ENCODE results near the gene AP5S1. TPM values are rescaled to one million over a fixed set of nuclear protein-coding genes. Genes with fewer than 3 reads are reported as not detected.
A peak's percentile ranks its signal among the peaks of the same experiment; 100 is the strongest.

The AP5S1 gene
- total RNA-seq, 4 donors from 2014 or later, result 16.0 to 46.3 (median 35.0) TPM

DNA sequence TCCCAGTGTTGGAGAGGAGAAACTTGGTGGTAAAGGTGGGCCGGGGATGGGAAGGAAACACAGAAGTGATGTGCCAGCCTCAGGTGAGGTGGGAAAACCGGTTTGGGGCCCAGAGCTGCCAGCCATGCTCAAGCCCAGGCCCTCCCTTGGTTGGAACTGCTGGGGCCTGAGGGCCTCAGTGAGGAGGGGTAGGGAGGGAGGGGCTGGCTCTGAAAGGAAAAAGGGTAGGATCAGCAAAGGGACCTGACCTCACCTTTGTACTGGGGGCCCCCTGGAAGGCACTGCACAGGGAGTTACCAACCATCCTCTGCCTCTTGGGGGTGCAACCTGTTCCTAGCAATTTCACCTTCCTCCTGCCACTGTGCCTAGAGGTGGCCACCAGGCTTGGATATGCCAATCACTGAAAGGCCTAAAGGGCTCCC lies 37.3 kb upstream of the AP5S1 start:
- Histone ChIP-seq H3K36me3 (no peaks in the 10 kb centered on the region), H3K4me1 (peaks cover 22 to 48% of the 10 kb centered on the region in 2 donors), H3K27me3 (no peaks in the 10 kb centered on the region), H3K9me3 (no peaks in the 10 kb centered on the region), H3K4me3 (replicated peaks in 1 of 3) (no peak overlapping the region), H3K27ac (peak overlapping the region in 2 of 3 donors; percentile 18 to 24)
- 34 to 44% methylated on average over 2 of the region's 2 CpGs for WGBS, 2 donors
- intact Hi-C loops (cut with DNase I), result no loop called here
- TF ChIP-seq, protein P1, sequence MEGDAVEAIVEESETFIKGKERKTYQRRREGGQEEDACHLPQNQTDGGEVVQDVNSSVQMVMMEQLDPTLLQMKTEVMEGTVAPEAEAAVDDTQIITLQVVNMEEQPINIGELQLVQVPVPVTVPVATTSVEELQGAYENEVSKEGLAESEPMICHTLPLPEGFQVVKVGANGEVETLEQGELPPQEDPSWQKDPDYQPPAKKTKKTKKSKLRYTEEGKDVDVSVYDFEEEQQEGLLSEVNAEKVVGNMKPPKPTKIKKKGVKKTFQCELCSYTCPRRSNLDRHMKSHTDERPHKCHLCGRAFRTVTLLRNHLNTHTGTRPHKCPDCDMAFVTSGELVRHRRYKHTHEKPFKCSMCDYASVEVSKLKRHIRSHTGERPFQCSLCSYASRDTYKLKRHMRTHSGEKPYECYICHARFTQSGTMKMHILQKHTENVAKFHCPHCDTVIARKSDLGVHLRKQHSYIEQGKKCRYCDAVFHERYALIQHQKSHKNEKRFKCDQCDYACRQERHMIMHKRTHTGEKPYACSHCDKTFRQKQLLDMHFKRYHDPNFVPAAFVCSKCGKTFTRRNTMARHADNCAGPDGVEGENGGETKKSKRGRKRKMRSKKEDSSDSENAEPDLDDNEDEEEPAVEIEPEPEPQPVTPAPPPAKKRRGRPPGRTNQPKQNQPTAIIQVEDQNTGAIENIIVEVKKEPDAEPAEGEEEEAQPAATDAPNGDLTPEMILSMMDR (IDR thresholded peaks at IDR 0.05), result no peak
- no peak for TF ChIP-seq POLR2A (IDR thresholded peaks at IDR 0.05)
- peak; percentile 56 to 62 for DNase-seq

DNA sequence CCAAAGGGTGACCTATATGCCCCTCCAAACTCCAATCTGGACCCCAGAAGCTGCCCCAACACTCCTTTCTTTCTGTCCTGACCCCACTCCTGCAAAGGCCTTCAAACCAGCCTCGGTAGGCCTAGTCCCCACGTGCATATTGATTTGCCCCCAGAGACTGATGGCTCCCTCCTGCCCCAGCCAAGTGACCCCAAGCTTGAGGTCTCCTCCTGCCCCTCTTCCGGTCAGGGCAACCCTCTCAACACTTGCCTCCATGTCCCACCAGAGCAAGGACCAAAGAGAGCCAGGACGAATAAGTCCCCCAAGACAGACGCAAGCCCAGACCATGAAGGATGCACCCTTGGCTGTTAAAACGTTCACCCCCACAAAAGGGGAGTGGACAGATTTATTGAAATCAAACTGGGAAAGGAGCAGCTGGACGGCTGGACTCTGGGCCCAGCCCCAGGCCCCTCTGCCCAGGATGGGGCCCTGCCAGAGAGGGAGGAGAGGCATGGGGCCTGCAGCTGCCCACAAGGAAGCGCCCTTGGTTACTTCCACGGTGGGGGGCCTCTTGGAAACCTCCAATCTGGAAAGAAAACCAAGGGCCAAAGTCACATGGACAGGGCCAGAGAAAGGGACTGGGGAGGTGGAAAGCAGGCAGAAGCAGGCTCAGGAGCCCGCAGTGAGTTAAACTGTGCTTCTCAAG lies 36.7 kb upstream of the AP5S1 start:
- no peak for DNase-seq
- H3K4me1 ChIP-seq, result peaks cover 17 to 44% of the 10 kb centered on the region in 2 donors
- no peaks in the 10 kb centered on the region for H3K36me3 ChIP-seq
- H3K27me3 ChIP-seq, result no peaks in the 10 kb centered on the region
- intact Hi-C loops (cut with DNase I), result no loop called here
- TF ChIP-seq, protein P1 (IDR thresholded peaks at IDR 0.05), result no peak
- TF ChIP-seq POLR2A (IDR thresholded peaks at IDR 0.05), result no peak
- H3K9me3 ChIP-seq, result no peaks in the 10 kb centered on the region
- WGBS, 2 donors, result 74 to 79% methylated on average over 9 to 10 of the region's 10 CpGs
- H3K4me3 ChIP-seq (replicated peaks in 1 of 3), result no peak overlapping the region
- peak overlapping the region in 2 of 3 donors; percentile 18 to 24 for H3K27ac ChIP-seq

DNA sequence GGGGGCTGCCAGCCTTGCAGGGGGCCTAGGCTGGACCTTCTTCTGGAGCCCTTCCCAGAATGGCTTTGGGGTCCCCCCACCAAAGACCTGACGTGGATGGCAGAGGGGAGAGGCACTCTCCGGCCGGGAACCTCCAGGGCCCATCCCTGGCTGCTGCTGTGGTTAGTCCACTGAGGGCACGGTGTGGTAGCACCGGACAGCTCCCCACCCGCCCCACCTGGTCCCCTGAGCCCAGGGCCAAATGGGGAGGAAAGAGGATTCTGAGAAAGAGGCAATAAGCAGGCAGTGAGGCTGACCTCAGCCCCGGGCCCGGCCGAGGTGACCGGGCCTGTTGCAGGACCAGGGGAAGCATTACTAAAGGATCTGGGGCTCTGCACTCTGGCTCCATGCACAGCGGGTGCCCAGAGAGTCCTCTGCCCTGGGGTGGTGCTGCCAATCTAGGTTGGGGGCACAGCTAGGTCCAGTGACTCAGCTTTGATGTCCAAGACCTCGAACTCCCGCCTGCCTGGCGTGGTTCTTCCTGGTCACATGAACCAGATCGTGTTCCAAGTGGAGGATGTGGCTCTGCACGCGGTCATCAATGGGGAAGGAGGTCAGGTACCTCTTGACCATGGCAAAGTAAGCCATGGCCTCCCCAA lies 36.0 kb upstream of the AP5S1 start:
- Histone ChIP-seq H3K4me1 (peaks cover 17 to 44% of the 10 kb centered on the region in 2 donors), H3K4me3 (replicated peaks in 1 of 3) (no peak overlapping the region), H3K9me3 (no peaks in the 10 kb centered on the region), H3K27me3 (no peaks in the 10 kb centered on the region), H3K36me3 (no peaks in the 10 kb centered on the region), H3K27ac (peak overlapping the region in 1 of 3 donors; percentile 30)
- intact Hi-C loops (cut with DNase I), result no loop called here
- 81 to 87% methylated on average over 12 to 15 of the region's 17 CpGs for WGBS, 2 donors
- DNase-seq, result no peak
- TF ChIP-seq, protein P1 (IDR thresholded peaks at IDR 0.05), result no peak
- no peak for TF ChIP-seq POLR2A (IDR thresholded peaks at IDR 0.05)

DNA sequence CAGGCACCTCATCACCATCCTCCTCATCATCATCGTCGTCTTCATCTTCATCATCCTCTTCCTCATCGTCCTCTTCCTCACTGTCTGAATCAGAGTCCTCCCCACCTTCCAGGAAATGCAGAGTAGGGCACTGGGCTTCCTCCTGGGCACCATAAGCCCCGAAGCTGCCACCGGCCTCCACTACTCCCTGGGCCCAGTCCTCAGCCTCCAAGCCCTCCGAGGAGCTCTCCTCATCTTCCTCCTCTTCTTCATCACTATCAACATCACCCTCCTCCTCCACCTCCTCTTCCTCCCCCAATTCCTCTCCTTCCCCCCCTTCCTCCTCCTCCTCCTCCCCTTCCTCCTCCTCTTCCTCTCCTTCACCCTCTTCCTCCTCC lies 35.5 kb upstream of the AP5S1 start:
- intact Hi-C loops (cut with DNase I), result no loop called here
- no peaks in the 10 kb centered on the region for H3K9me3 ChIP-seq
- WGBS, 2 donors, result 79 to 89% methylated on average over 6 of the region's 6 CpGs
- no peaks in the 10 kb centered on the region for H3K27me3 ChIP-seq
- no peak for DNase-seq
- H3K27ac ChIP-seq, result peak overlapping the region in 1 of 3 donors; percentile 30
- H3K36me3 ChIP-seq, result no peaks in the 10 kb centered on the region
- no peak for TF ChIP-seq POLR2A (IDR thresholded peaks at IDR 0.05)
- TF ChIP-seq, protein P1 (IDR thresholded peaks at IDR 0.05), result no peak
- H3K4me1 ChIP-seq, result peaks cover 17 to 44% of the 10 kb centered on the region in 2 donors
- H3K4me3 ChIP-seq (replicated peaks in 1 of 3), result peak overlapping the region in 1 of 3 donors; percentile 60
